GM21390 (cell line): ENCODE results near the gene ENO2.
"Not testable (repeated sequence)": the region's sequence is repeated elsewhere in the genome, so short reads cannot be mapped to it uniquely, and the experiment has no call there.

Experiments used
- ATAC-seq: cut with Tn5 transposase; IDR thresholded peaks from one replicate; pipeline ENCODE4 v1.9.1; 2021; ENCODE audit not compliant: unreplicated experiment

The ENO2 gene

DNA sequence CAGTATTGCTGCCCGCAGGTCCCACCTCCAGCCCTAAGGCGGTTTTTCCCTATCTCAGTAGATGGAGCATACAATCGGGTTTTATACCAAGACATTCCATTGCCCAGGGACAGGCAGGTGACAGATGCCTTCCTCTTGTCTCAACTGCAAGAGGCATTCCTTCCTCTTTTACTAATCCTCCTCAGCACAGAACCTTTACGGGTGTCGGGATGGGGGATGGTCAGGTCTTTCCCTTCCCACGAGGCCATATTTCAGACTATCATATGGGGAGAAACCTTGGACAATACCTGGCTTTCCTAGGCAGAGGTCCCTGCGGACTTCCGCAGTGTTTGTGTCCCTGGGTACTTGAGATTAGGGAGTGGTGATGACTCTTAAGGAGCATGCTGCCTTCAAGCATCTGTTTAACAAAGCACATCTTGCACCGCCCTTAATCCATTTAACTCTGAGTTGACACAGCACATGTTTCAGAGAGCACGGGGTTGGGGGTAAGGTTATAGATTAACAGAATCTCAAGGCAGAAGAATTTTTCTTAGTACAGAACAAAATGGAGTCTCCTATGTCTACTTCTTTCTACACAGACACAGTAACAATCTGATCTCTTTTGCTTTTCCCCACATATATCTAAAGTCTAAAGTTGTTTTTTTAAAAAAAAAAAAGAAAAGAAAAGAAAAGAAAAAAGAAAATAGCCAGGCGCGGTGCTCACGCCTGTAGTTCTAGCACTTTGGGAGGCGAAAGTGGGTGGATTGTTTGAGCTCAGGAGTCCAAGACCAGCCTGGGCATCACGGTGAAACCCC lies 28.0 kb upstream of the ENO2 start:
- ATAC-seq: not testable (repeated sequence)

DNA sequence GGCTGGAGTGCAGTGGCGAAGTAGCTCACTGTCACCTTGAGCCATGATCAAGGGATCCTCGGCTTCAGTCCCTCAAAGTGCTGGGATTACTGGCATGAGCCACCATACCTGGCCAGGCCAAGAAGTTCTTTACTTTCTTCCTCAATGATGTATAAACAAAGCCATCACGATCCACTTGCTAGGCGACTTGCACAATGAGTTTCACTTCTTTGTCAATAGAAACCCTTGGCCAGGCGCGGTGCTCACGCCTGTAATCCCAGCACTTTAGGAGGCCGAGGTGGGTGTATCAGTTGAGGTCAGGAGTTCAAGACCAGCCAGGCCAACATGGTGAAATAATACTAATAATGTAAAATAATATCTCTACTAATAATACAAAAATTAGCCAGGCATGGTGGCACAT lies 26.9 kb upstream of the ENO2 start:
- no peak for ATAC-seq

- no peak for ATAC-seq
These were observed 26.0 kb upstream of the ENO2 start for GRCh38 chr12:6888360-6888759.

GRCh38 chr12:6888794-6889193 lies 25.6 kb upstream of the ENO2 start:
- ATAC-seq: not testable (repeated sequence)

- not testable (repeated sequence) for ATAC-seq
These were observed 24.4 kb upstream of the ENO2 start for GRCh38 chr12:6889775-6890573.

DNA sequence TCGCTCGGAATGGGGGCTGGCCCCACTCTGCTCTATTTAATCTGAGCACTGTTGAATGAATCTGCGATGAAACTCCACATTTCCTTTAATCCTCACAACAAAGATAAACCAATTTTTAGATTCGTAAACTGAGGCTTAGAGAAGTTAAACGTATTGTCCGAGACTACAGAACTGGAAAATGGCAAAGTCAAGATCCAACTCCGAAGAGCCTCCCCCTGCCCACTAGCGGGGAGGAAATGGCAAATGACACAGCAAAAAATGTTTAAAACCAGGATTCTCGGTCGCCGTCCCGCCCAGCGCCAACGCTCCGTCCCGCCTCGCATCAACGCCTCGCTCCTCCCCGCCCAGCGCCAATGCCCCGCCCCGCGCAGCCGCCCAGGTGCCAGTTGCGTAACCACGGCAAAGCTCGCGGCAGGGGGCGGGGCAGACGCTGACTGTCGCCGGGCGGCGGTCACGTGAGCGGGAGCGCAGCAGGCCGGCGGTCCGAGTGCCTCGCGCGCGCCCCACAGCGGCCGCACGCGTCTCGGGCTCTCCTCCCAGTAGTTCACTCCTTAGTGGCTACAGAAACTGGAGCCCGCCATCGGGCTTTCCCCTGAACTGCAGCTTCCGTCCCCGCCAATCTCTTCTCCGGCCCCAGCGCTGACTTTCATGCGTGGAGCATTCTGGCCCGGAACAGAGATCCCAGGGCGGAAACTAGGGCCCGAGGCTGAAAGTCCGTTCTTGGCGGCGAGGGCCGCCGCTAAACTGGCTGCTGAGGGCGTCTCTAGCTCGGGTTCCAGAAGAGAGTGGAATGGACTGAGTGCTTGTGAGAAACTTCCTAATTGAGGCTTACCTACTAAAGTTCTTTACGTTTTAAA lies 23.4 kb upstream of the ENO2 start:
- peak; percentile 91 for ATAC-seq

- no peak for ATAC-seq
These were observed 22.8 kb upstream of the ENO2 start for GRCh38 chr12:6891646-6892001.

DNA sequence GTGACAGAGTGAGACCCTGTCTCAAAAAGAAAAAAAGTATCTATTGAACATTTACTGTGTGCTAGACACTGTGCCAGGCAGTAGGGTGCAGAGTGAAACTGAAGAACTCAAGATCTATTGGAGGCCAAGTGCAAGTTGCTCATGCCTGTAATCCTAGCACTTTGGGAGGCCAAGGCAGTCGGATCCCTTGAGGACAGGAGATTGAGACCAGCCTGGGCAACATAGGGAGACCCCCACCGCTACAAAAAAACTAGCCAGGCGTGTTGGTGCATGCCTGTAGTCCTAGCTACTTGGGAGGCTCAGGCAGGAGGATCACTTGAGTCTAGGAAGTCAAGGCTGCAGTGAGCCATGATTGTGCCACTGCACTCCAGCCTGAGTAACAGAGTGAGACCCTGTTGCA lies 21.7 kb upstream of the ENO2 start:
- not testable (repeated sequence) for ATAC-seq

GRCh38 chr12:6894321-6894720 lies 20.1 kb upstream of the ENO2 start:
- no peak for ATAC-seq

GRCh38 chr12:6896846-6897435 lies 17.4 kb upstream of the ENO2 start:
- no peak for ATAC-seq

DNA sequence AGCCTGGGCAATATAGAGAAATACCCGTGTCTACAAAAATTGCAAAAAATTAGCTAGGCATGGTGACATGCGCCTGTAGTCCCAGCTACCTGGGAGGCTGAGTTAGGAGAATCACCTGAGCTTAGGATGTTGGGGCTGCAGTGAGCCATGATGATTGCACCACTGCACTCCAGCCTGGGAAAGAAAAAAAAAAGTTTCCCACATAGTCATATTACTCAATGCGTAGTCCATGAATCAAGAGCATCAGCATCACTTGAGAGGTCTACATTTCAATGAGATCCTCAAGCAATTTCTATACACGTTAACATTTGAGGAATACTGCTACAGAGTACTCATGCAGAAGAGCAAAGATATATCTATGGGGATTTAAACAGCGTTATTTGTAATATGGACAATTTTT lies 15.0 kb upstream of the ENO2 start:
- ATAC-seq: no peak

- no peak for ATAC-seq
These were observed 14.4 kb upstream of the ENO2 start for GRCh38 chr12:6899837-6900519.

- ATAC-seq: no peak
These were observed 11.9 kb upstream of the ENO2 start for GRCh38 chr12:6902448-6902847.

- ATAC-seq: no peak
These were observed 10.7 kb upstream of the ENO2 start for GRCh38 chr12:6903722-6904121.

GRCh38 chr12:6904280-6905276 lies 9.8 kb upstream of the ENO2 start, which contains the start of gene LRRC23:
TSS of gene LRRC23 (plus strand) at chr12:6904822. CDS start at chr12:6905634, 812 bp downstream.
- peak; percentile 88 for ATAC-seq

DNA sequence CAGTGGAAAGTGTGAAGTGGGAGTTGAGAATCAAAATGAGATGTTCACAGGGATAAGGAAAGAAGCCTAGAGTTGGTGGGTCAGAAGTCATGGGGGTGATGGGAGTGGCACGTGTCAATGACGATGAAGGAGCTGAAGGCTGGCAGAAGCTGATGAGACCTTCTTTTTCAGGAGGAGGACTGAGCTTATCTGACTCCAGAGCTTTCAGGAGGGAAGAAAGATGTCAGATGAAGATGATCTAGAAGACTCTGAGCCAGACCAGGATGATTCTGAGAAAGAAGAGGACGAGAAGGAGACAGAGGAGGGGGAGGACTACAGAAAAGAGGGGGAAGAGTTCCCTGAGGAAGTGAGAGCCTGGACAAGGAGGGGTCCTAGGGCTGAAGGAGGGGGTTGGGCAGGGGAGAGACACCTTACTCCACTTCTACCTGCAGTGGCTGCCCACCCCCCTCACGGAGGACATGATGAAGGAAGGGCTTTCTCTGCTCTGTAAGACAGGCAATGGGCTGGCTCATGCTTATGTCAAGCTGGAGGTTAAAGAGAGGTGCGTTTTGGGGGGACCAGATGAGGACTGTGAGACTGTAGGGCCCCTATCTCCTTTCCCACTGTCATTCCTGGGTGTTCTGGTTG lies 8.9 kb upstream of the ENO2 start:
- no peak for ATAC-seq

DNA sequence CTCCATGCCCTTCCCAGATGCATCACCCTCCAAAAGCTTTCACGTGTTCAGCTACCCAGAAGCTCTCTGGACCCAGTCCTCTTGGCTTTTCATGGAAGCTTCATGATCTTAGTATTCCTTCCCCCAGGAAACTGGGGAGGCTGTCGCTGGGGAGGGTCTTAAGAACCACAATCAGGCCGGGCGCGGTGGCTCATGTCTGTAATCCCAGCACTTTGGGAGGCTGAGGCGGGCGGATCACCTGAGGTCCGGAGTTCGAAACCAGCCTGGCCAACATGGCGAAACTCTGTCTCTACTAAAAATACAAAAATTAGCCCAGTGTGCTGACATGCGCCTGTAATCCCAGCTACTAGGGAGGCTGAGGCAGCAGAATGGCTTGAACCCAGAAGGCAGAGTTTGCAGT lies 6.2 kb upstream of the ENO2 start:
- not testable (repeated sequence) for ATAC-seq

DNA sequence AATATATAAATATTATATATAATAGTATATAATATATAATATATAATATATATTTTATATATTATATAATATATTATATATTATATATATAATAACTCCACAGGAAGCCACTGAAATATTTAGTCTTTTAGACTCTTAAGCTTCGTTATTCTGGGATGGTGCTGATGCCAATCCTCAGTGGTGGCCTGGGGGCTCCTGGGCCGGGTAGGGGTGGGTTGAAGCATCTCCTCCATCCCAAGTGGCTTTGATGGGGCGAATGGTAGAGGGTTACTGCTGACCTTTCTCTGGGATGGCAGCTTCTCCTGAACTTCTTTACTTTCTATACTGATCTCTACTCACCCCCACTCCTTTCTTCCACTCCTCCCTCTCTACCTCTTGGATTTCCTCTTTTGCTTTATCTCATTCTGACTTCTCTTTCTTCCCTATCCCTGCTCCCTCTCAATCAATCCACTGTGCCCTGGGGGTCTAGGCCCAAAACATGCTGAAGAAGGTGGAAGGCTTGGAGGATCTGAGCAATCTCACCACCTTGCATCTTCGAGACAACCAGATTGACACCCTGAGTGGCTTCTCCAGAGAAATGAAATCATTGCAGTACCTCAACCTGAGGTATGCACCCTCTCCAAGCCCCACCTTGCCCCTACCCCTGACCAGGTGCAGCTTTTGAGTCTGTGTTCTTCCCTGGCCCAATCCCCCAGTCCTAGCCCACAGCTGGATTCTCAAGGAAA lies 4.8 kb upstream of the ENO2 start:
- no peak for ATAC-seq
